CD4-positive, alpha-beta T cell treated with Interleukin-2 at 100 ng/mL for 4 hours (primary cell): ENCODE measurements around the gene ZNRF2.
"Not testable (repeated sequence)": the region's sequence is repeated elsewhere in the genome, so short reads cannot be mapped to it uniquely, and the experiment has no call there.

ENCODE experiments used
- DNase-seq: peaks from one replicate; pipeline ENCODE4 v3.0.0-alpha.2; 2020; ENCODE audit warnings: low spot score

Gene ZNRF2

GRCh38 chr7:30263090-30263710, 21.2 kb upstream of the ZNRF2 start:
- no peak for DNase-seq

GRCh38 chr7:30264052-30264451, 20.3 kb upstream of the ZNRF2 start:
- DNase-seq, result no peak

GRCh38 chr7:30265189-30265588, 19.2 kb upstream of the ZNRF2 start:
- DNase-seq, result not testable (repeated sequence)

- no peak for DNase-seq
Measured at GRCh38 chr7:30266686-30267085, 17.7 kb upstream of the ZNRF2 start.

- no peak for DNase-seq
Measured at GRCh38 chr7:30268586-30268985, 15.8 kb upstream of the ZNRF2 start.

GRCh38 chr7:30269490-30269889, 14.9 kb upstream of the ZNRF2 start:
- no peak for DNase-seq

GRCh38 chr7:30270921-30271320, 13.5 kb upstream of the ZNRF2 start:
- DNase-seq, result no peak

- no peak for DNase-seq
Measured at GRCh38 chr7:30272126-30272525, 12.3 kb upstream of the ZNRF2 start.

GRCh38 chr7:30273552-30273951, 10.8 kb upstream of the ZNRF2 start:
- DNase-seq, result no peak

GRCh38 chr7:30274641-30275040, 9.8 kb upstream of the ZNRF2 start:
- DNase-seq, result no peak

- peak; percentile 60 for DNase-seq
Measured at GRCh38 chr7:30276203-30276900, 8.0 kb upstream of the ZNRF2 start.

- no peak for DNase-seq
Measured at GRCh38 chr7:30278376-30278775, 6.0 kb upstream of the ZNRF2 start.

GRCh38 chr7:30278849-30279652, 5.3 kb upstream of the ZNRF2 start:
- DNase-seq, result no peak

GRCh38 chr7:30279653-30279904, 4.8 kb upstream of the ZNRF2 start:
- DNase-seq, result no peak

- DNase-seq, result no peak
Measured at GRCh38 chr7:30280631-30281030, 3.8 kb upstream of the ZNRF2 start.

- DNase-seq, result no peak
Measured at GRCh38 chr7:30281263-30281662, 3.1 kb upstream of the ZNRF2 start.

GRCh38 chr7:30281791-30282190, 2.6 kb upstream of the ZNRF2 start:
- DNase-seq, result no peak

- no peak for DNase-seq
Measured at GRCh38 chr7:30282735-30283134, 1.7 kb upstream of the ZNRF2 start.

GRCh38 chr7:30285067-30285535, 704 bp downstream of the ZNRF2 start:
- DNase-seq, result peak; percentile 34

- DNase-seq, result peak; percentile 79
Measured at GRCh38 chr7:30285536-30286284, 1.3 kb downstream of the ZNRF2 start.

GRCh38 chr7:30286749-30287148, 2.4 kb downstream of the ZNRF2 start:
- DNase-seq, result no peak

GRCh38 chr7:30287625-30288024, 3.2 kb downstream of the ZNRF2 start:
- DNase-seq, result not testable (repeated sequence)

- not testable (repeated sequence) for DNase-seq
Measured at GRCh38 chr7:30289634-30290033, 5.2 kb downstream of the ZNRF2 start.
